UCSD-AML1 (cell line): ENCODE results near the gene FSTL4.

Source experiments
- DNase-seq: peaks from one replicate; lab custom pipeline; 2025; ENCODE audit not compliant: unreplicated experiment; lab: John Stamatoyannopoulos, UW

Gene FSTL4

DNA sequence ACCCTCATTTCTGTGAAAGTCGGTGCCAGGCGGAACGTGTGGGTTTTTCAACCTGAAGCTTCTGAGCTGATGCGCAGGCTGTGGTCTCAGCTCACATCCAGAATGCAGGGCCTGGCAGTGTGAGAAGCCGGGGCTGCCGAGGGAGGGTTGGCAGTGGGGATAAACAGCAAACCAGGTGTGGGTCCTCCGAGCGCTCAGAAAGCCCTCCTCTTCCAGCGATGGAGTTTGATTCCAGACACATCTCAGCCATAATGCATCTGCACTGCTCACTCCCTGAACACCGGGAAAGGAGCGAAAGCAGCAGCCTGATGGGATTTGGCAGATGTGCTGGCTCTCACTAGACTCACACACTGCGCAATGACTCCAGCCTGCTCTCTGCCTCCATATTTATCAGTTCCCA is 280.4 kb downstream of the FSTL4 start:
- DNase-seq, result no peak

DNA sequence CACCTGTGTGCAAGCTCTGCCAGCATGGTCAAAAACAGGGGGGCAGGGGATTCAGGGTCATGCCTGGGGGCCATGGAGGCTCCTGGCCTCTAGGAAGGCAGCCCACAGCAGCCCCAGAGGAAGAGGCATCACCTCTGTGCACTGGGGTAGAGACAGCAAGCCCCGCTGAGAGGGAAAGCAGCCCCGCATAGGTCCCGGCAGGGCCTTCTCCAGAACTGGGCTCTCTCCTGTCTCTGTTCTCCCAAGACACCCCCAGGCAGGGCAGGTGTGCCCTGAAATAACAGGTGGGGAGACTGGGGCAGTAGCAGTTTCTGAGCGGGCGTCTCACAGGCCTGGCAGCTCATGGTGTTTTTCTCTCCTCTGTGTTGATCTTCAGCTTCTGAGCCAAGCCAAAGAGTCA is 281.4 kb downstream of the FSTL4 start:
- no peak for DNase-seq

DNA sequence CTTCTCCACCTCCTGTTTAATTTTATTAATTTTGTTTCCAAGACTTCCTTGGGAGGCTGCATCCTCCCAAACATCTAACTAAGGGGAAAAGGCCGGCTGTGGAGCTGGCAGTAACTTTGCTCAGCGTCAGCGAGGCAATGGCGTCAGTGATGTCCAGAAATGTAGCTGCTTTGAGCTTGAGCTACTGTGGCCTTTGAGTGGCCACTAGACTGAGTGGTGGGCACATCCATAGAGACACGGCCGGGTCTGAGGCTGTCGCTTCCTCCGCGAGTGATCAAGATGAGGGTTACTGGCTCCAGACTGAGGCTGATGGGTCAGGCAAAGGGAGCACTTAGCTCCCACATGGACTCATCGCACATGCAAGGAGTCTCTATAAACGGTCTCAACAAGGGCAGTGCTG is 283.5 kb downstream of the FSTL4 start:
- no peak for DNase-seq

DNA sequence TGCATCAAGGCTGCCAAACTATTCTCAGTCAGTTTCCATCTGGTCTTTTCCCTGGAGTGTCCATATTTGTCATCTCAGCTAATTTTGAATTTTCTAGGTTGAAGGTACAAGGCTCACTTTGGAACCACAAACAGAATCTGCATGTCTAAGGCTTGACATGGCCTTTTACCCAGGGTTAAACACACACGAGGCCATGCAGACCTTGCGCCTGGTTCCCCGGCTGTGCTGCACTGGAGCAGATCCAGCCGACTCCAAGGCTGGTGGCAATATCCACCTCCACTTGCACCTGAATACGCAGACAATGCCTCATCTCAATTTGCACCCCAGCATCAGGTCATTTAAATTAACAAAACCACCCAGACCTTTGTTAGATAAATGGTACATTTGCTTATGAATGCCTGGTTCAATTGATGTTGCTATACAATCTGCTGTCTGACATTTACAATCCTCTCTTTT is 284.4 kb downstream of the FSTL4 start:
- no peak for DNase-seq

DNA sequence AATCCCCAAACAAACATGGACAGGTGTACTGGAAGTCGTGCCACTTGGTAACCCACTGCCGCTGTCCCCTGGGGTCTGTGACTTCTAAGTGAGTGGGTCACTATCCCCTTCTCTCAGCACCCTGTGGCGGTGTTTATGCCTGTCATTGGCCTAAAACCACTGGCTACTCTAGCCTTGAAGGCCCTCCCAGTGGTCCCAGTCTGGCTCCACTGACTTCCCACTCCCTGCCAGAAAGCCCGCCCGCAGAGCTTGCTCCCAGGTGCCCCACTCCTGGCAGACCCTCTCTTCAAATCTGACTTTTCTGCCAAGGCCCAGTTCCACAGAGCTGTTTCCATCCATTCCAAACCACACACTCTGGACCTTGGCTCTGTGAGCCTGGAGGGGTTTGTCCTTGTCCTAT is 286.0 kb downstream of the FSTL4 start:
- DNase-seq, result no peak

DNA sequence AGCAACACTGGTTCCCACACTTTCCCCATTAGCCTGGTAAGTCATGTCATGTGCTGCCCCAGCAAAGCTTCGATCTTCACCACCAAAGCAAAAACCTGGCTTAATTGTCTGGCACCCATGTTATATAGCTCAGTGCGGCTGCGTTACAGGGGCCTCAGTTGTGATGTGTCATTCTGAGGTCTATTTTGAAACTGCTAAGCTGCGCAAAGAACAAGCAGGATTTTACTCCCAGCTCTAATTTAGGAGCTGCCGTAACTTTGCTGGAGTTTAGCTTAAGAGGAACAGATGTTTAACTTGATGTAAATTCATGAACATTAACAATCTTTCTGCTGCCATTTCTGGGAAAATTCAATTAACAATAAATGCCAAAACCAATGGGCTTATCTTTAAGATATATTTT is 286.5 kb downstream of the FSTL4 start:
- DNase-seq, result no peak

DNA sequence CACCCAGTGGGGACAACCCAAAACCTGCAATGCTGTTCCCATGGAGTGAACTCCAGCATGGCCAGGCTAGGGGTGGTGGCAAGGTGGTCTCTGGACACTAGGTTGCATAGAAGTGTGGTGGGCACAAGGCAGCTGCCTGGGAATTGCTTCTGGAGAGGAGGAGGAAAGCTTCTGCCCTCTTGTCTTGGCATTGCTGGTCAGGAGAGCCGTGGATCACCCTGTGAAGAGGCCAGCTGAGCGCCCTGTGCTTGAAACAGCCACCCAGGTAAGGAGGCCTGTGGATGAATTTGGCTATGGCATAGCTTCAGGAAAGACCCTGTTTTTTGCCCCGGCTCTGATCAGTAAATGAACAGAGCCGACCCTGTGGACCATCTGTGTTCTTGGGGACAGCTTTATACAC is 287.4 kb downstream of the FSTL4 start:
- DNase-seq, result no peak

DNA sequence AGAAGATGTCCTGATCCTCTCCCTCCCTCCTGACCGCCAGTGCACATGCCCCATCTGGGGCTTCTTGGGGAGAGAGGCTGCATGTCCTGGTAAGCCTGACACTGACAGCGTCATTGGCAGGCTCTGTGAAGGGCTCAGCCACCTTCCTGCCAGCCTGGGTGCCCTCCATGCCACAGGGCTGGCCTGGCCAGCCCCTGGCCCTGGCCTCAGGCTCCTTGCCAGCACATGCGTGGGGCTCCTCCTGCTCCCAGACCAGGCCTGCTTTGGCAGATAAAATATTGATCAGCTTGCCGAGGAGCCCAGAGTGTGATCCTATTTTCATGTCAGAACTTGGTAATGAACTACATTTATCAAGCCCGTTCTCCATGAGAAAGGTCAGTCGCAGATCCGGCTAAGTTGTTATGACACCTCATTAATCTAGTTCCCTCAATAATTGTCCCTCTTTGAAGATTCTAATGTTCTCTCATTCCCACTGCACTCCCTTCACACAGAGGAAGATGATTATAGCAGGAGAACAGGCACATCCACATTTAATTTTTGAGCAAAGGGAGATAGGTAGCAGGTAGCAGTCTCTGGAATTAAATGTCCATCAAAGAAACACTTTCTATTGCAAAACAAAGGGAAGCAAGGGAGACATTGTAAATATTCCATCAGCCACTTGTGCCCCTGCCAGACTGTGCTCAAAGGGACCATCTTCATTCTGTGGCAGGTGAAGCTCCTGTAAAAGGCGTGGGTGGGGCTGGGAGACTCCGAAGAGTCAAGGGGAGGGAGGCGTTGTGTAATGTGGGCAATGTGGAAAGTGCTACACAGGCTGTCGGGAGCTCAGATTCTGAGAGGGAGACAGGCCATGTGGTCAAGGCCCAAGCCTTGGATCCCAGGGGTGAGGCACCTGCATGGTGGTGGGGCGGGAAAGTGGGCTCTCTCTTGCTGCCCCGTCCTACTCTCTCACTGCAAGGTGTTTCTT is 288.6 kb downstream of the FSTL4 start:
- DNase-seq, result no peak

DNA sequence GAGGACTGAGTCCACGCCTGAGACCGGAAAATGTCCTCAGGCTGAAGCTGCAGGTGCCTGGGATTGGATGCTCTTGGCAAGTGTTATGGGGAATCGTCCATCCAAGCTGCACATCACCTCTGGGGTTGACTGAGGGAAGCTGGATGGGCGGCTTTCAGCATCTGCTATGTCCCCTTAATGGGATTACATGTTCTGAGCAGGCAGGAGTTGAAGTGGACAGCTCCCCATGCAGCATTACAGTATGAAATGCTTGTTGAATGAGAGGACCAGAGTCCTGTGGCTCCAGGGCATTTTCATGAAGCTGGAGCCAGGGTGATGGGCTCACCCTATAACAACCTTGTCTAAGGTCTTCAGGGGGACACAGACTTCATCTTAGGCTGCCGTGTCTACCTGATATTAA is 289.6 kb downstream of the FSTL4 start:
- DNase-seq, result no peak

DNA sequence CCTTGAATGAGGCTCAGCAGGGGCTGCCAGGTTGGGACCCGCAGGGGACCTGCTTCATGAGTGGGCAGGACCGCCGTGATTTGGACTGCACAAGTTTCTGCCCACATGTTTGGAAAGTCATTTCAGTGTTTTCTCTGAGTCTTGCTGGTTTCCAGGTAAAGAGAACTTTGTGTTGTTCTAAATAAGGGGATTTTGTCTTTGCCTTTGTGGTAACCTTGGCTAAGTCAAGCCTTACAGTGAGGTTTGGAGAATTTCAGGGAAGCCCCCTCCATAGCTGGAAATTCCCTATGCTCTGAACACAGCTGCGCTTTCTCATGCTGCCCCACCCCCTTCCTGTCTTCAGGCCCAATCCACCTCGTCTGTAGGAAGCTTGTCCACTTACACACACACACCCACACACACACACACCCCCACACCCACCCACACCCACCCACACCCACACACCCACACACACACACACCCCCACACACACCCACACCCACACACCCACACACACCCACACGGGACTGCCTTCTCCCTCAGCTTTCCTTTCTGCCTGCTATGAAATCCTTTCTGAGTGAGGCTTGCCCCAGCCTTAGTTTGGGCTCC is 290.4 kb downstream of the FSTL4 start:
- DNase-seq, result no peak

DNA sequence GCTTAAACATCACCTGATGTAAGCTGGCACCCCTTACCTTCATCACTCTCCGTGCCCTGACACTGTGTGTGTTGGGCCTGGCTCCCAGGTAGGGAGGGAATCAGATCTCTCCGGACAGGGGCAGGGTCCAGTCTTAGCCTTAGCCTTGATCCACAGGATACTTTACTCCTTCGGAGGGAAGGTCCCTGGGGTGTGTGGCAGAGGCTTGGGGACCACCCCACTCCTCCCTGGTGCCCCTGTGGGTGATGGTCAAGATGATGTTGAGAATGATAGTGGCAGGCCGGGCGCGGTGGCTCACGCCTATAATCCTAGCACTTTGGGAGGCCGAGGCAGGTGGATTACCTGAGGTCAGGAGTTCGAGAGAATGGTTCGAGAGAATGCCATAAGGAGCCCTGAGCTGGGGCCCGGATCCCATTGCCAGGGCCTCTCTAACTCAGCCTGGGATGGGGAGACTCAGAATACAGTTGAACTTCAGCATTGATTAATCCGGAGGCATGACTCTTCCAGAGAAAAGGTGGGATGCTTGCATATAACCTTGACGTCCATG is 291.0 kb downstream of the FSTL4 start:
- no peak for DNase-seq

DNA sequence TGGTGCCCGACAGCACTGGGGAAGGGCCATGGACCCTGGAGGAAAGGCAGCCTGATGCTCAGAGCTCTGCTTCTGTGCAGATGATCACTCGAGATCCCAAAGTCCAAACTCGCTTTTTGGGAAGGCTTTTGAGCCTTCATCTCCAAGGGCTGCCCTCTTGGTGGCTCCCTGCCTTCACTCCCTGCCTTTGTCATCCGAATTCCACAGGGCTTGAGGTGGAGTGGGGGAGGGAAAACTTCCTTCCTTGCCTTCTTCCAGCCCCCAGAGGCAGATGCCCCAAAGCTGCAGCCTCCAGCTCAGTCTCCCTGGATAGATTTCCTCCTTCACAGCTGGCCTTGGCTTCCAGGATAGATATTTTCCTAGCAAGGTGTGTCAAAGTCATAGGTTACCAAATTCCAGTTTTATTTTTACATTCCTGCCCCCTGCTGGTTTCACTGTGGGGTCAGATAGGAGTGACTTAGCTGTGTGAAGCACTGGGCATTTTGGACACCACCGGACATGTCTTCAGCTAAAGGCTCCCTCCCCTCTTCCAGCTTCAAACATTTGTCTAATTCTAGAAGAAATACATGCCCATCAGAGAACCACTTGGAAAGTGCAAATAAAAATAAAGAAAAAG is 292.3 kb downstream of the FSTL4 start:
- DNase-seq, result no peak

DNA sequence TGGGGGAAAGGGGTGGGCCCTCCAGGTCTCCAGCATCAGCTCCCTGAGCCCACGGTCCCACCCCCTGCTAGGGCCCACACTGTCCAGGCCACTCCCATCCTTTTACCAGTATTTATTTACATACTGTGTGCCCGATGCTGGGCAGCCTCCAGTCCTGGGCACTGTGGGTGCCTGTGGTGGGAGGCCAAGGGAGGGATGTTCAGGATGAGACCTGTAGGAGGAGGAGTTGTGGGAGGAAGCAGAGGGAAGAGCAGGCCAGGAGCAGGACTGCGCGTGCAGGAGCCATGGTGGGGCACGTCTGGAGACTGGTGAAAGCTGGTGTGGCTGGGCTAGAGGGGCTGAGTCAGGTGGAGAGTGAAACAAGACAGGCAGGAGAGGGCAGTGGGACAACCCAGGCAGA is 293.1 kb downstream of the FSTL4 start:
- DNase-seq, result no peak

DNA sequence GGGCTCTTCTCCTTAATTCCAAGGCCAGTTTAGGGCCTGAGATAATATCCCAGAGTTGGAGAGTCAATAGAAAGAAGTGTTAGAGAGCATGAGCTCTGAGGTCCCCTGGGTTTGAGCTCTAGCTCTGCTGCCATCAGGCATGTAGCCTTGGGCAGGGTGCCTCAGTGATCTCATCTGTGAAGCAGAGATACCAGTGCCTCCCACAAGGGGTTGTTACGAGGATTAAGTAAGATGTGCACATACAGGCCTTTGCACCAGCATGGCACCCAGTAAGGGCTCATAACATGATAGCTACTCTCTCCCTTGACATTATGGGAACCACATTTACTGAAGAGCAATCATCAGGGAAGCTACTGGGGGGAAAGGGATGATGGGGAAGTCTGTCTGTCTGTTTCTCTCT is 294.8 kb downstream of the FSTL4 start:
- no peak for DNase-seq

DNA sequence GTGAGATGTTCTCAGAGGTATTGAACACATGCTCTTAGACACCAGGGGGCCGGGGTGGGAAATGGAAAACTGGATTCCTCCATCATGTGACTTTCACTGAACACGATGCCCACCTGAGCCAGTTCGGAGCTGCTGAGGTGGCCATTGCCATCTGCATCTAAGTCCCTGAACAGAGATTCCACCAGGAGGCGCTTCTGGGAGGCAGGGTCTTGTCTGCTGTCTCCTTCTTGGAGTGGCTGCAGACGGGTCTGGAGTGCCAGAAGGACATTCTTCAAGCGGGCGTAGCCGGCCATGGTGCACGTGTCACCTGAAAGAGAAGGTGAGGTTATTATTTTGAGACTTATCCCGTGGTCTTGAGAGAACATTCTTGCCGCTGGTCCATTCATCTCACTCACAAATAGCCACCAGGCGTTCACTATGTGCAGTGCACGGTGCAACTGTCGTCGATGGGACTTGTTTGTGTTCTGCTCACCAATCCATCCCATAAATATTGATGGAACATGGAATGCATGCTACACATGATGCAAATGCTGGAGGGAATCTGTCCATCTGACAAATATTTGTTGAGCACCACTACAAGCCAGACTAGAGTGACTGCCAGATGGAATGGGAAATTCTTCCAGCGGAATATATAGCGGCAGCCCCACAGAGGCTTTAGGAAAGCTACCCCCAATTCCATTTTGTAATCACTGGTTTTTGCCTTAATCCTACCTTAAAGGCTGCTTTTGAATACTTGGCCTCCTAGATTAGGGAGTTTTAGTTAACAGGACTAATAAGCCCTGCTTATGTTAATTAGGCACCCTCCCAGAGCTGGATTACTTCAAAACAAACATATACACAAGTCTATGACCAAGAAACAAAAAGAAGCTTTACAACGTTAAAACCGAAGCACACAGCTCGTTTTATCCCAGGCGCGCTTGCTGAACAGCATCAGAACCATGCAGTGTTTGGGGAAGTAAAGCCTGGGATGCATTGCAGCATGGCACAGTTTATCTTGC is 295.7 kb downstream of the FSTL4 start:
- DNase-seq, result peak; percentile 17

DNA sequence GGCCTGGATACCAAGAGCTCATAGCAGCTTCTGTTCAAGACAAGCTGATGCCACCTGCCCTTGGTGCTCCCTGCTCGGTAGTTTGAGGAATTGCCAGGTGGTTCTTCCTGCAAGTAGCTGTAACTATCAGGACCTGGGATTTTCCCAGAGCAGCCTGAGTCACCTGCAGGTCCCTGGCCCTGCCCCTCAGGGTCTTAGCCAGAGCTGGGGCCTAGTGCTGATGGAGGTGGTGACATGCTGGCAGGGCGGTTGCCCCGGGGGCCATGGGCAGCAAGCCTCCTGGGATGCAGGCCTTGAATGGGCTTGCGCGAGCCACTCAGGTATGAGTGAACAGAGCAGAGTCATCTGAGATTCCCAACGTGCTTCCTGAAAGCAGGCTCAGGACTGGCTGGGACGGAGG is 298.3 kb downstream of the FSTL4 start:
- no peak for DNase-seq

DNA sequence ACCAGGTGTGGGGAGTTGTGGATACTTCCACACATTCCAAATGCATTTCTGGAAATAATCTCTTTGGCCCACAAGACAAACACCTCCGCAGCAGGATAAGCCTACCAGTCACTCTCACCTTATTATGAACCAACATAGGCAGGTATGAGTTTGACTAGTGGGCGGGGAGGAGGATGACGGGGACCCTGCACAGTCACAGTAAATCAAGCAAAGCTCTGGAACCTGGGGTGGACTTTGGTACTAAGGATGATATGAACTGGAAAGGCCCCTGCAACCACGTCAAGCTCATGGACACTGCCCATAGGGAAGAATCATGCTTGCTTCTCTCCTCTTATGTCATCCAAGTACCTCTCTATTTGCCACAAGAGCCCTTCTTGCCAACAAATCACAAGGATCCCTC is 301.2 kb downstream of the FSTL4 start:
- DNase-seq, result no peak

DNA sequence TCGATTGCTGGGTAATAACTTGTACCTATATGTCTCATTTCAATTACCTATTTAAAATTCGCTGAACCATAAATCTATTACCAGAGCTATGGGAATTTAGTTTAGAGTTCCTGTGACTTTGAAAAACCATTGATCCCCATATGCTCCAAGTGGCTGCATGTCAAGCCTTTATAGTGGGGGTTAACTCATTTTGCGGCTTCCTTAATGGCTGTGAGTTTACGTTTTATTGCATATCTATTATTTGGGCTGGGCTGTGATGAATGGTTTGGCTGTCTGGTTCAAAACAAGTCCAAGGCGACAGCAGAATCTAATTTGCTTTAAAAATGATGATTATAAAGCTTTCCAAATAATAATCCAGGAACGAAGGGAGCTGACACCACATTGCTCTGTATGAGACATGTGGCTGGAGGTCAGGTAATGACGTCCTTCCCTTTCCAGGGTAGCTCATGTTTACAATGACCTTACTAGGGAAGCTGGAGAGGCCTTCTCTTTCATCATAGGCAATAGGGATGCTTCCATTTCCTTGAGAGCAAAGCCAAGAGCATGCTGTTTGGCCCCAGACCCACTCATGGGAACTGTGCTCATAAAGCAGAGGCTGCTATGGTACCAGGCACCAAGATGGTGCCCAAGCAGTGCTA is 302.2 kb downstream of the FSTL4 start:
- DNase-seq, result no peak

DNA sequence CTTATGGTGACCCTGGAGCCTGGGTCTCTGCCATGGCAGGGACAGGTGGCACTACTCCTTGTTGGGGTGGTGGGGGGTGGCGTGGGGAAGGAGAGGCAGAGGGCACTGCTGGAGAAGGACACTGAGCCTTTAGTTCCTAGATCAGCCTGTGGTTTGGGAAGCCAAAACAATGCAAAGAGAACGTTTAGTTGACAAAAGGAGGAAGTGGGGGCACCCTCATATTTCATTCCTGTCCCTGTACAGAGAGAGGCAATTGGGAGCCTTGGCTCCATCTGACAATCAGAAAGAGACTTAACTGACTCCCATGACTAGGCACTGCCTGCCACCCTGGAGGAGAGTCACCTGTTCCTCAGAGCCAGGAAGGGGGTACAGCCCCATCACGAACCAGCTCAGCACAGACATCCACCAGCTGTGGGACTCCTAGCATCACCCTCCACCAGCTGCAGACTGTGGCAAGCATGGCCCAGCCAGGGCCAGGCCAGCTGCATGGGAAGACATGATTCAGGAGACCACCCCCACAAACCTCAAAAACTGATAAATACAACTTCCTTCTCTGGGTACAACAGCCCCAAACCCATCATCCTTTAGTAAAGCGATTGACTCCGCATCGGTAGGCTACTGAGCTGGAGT is 303.1 kb downstream of the FSTL4 start:
- DNase-seq, result no peak

DNA sequence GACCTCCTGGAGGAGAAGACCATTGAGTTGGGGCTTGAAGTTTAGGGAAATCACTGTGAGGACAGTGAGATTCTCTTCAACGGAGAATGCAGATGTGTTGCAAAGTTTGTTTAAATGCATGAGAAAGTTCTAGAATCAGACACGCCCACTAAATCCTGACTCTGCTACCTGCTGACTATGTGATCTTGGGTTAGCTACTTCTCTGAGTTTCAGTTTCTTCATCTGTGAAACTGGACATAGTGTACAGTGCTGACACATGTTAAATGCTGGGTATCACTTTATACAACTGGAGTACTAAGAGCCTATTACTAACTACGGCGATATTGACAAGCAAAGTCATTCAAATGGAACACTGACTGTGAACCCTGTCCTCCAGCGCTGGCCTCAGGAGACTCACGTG is 305.1 kb downstream of the FSTL4 start:
- no peak for DNase-seq
